ENCODE measurements around the gene OR3A3.

OR3A3 gene

GRCh38 chr17:3472137-3472536 lies 61.0 kb downstream of the OR3A3 start:
- no peak for DNase-seq (ENCODE audit: low read depth in 2 of 2)
